GM12892 (cell line): Measurements from ENCODE around the gene BPIFB4.

ENCODE experiments used
- DNase-seq: peaks from one replicate; pipeline ENCODE4 v3.0.0; 2011; ENCODE audit not compliant: insufficient read length
- FAIRE-seq: peaks from 2 replicates; lab custom pipeline; 2011; peaks lifted over from hg19 to GRCh38; lab: Jason Lieb, UNC
- POLR2A ChIP-seq: IDR thresholded peaks from 2 replicates; pipeline ENCODE4 v1.6.1; 2011; ENCODE audit warnings: low read depth, low read length, control low read depth
- POLR2AphosphoS5 ChIP-seq: IDR thresholded peaks from 2 replicates; pipeline ENCODE4 v1.6.1; 2011; ENCODE audit warnings: low read depth, low read length, control low read depth
- TAF1 ChIP-seq: IDR thresholded peaks from 2 replicates; pipeline ENCODE4 v1.6.1; 2011; ENCODE audit warnings: low read depth, mild to moderate bottlenecking, control low read depth, low read length, borderline replicate concordance

The BPIFB4 gene

DNA sequence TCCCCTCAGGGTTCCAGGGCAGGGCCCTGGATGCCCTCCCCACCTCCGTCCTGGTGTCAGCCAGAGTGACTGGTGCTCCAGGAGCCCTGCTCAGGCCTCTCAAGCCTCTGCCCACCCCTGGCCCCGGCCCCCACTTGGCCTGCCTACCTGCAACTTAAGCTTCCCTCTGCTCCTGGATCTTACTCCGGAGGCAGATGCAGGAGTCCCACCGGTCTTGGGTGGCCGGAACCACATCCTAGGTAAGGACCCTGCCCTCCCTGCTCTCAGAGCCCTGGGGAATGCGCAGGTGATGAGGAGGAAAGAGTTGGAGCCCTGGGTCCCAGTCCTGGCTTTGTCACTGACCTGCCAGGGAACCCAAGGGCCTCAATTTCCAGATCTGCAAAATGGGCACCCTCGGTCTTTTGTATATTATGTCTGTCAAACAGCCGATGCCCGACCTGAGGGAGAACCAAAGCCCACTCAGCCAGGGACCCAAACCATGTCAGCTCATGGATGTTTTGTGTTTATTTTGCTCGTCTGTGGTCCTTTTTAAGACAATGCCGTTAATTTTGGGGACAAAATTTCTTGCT lies 54.0 kb downstream of the BPIFB4 start:
- FAIRE-seq = no peak
- DNase-seq = no peak
- no peak for TF ChIP-seq POLR2A
- no peak for TF ChIP-seq TAF1
- no peak for TF ChIP-seq POLR2AphosphoS5

DNA sequence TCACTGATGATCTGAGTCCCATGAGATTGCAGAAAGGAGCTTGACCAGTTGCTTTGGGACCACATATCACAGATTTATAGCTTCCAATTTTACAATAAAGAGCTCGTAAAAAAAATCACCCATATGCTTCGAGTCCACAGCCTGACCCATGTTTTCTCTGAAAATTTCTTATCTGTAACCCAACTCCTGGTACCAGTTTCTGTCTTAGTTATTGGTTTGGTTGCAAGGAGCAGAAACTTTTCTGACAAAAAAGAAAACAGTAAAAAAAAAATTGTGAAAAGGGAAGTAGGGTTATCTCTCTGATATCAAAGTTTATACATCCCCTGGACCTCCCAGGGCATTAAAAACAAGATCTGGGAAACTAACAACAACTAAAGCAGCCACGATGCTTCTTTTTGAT lies 57.8 kb downstream of the BPIFB4 start:
- TF ChIP-seq POLR2A = no peak
- no peak for TF ChIP-seq POLR2AphosphoS5
- no peak for TF ChIP-seq TAF1
- no peak for DNase-seq
- no peak for FAIRE-seq

DNA sequence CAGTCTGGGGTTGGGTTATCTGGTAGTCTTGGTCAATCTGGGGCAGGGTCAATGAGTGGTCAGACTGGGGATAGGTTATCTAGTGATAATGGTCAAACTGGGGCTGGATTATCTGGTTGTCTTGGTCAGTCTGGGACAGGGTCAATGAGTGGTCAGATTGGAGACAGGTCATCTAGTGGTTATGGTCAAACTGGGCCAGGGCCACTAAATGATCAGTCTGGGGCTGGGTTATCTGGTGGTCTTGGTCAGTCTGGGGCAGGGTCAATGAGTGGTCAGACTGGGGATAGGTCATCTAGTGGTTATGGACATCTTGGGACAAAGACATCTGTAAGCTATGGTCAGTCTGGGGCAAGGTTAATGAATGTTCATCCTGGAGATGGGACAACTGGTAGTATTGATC lies 60.0 kb downstream of the BPIFB4 start:
- TF ChIP-seq TAF1 = no peak
- no peak for TF ChIP-seq POLR2A
- TF ChIP-seq POLR2AphosphoS5 = no peak
- DNase-seq (no peak), FAIRE-seq (no peak)

DNA sequence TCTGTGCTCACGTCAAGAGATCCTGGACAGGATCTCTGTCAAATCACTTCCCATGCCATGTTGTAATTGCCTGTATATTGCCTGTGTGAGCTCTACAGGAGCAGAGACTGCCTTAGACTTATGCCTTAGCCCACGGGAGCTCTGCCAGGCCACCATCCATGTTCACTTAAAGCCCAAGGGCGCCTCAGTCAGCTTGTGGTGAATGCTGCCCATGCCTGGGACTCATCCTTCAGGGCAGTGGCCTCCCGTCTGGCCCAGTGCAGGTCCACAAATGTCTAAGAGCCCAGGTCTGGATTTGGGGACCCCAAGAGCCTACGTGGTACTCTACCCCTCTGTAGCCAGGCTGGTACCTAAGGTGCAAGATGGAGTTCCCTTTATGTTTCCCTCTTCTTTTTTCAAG lies 66.1 kb downstream of the BPIFB4 start:
- no peak for TF ChIP-seq POLR2A
- no peak for TF ChIP-seq POLR2AphosphoS5
- TF ChIP-seq TAF1 = no peak
- DNase-seq (no peak), FAIRE-seq (no peak)

DNA sequence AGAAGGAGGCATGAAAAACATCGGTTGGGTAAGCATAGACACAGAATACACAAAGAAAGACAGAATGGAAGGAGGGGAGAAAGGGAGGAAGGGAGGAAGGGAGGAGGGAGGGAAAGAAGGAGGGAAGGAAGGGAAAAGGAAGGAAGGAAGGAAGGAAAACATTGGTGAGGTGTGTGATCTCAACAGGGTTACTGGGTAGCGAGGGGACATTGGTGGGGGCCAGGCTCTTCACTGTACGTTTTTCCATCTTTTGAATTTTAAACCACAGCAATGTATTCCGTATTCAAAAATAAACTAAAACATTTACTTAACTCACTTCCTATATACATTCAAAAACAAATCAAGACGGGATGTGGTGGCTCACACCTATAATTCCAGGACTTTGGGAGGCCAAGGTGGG lies 67.9 kb downstream of the BPIFB4 start:
- DNase-seq = no peak
- no peak for FAIRE-seq
- TF ChIP-seq TAF1 = no peak
- TF ChIP-seq POLR2A = no peak
- TF ChIP-seq POLR2AphosphoS5 = no peak

DNA sequence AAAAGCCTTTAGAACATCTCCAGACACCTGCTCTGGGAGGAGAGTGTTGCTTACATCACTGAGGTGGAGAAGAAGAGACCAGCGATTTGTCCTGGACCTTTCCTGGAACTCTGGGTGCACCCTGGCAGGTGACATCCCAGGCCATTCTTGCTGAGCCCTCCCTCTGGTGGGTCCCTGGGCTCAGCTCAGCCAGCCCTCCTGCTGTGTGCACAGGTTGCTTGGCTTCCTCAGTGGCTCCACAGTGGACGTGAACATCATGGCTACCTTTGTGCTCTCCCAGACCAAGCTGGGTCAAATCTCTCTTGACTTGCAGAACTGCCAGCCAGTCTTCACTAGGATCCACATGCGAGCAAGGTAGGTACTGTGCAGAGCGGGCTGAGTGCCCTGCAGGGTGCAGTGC lies 68.6 kb downstream of the BPIFB4 start:
- no peak for TF ChIP-seq POLR2A
- no peak for TF ChIP-seq TAF1
- no peak for TF ChIP-seq POLR2AphosphoS5
- DNase-seq (no peak), FAIRE-seq (no peak)

DNA sequence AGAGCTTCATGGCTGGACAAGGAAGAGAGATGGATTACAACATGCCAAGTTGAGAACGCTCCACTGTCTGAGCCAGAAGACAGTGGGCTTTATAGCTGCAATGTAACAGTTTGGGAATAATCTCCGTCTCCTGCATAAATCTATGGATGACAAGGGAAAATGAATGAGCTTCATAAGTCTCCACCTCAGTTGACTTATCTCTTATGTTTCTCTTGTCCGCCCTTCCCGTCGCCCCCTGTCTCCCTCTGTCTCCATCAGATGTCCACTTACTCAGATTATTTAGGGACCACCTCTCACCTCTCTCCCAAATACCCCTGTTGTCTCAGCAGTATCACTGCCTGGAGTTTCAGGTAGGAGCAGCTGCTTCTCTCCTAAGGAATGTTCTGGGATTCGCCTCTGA lies 74.8 kb downstream of the BPIFB4 start:
- no peak for FAIRE-seq
- TF ChIP-seq POLR2AphosphoS5 (no peak), TAF1 (no peak), POLR2A (no peak)

DNA sequence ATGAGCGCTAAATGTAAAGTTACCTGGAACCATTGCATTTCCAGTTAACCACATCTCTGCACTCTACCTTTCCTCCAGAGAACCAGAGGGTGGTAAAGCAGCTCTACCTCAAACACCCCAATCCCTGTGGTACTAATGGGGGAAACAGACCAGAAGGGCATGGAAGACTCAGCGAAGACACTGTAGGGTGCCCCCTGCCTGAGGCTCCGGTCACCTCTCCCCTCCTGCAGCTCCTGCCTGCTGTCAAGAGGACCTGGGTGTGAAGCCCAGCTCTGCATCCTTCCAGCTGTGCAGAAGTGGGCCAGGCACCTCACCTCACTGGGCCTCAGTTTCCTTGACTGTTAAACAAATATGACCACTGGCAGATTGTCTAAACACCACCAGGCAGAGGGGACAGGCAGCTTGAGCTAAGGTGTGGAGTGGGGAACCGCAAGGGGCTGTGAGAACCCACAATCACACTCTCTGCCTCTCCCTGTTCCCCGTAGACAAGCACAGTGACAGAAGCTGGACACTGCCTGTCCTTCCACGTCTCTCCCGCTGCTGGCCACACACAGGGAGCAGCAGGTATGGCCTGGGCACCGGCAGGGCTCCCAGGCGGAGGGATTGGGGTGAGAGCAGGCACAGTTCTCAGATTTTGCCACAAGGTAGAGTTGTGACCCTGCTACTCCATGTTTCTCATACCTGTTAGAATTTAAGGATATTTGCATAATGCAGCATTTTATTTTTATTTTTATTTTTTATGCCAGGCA lies 79.4 kb downstream of the BPIFB4 start:
- DNase-seq (no peak), FAIRE-seq (no peak)
- TF ChIP-seq POLR2A (no peak), TAF1 (no peak)

More for the DNA sequence above, 74.8 kb downstream of the BPIFB4 start:
- no peak for DNase-seq

DNA sequence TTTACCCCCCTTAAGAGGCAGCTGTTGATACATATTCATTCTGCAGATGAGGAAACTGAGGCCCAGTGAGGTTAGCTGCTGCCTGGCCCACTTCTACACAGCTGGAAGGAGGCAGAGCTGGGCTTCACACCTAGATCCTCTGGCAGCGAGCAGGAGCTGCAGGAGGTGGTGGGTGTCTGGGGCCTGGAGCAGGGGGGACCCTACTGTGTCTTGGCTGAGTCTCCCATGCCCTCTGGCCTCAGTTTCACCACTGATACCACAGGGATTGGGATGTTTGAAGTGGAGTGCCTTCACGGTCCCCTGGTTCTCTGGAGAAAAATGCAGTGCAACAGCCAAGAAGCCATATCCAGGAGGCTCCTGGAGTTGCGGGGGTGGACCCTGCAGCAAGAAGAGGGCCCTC lies 80.3 kb downstream of the BPIFB4 start:
- no peak for DNase-seq
- no peak for FAIRE-seq
- TF ChIP-seq POLR2AphosphoS5 = no peak
- no peak for TF ChIP-seq TAF1
- no peak for TF ChIP-seq POLR2A

DNA sequence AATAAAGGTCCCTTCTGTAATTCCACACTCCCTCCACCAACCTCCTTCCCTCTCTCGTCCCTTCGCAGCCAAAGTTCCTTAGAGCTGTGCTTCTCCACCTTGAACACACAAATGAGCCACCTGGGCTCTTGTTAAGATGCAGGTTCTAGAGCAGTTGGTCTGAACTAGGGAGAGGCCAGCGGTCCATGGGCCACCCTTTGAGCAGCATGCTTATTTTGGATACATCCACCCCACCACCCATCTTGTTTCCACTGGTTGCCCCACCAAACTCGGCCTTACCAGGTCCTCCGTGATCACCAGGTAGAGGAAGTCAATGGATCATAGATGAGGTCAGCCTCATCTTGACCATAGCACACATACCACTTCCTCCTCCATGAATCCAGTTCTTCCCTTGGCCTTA lies 81.2 kb downstream of the BPIFB4 start:
- FAIRE-seq = no peak
- no peak for DNase-seq
- no peak for TF ChIP-seq TAF1
